ENCODE data around the gene RABL3. TPM values are rescaled to one million over a fixed set of nuclear protein-coding genes. Genes with fewer than 3 reads are reported as not detected.
"Not testable (repeated sequence)": the region's sequence is repeated elsewhere in the genome, so short reads cannot be mapped to it uniquely, and the experiment has no call there.

RABL3 gene
- total and polyA plus RNA-seq, 7 donors: 9.4 to 15.5 (median 12.8) TPM

GRCh38 chr3:120726791-120727190 is 15.5 kb downstream of the RABL3 start:
- no peaks in the 10 kb centered on the region for H3K4me1 ChIP-seq
- 95 to 100% methylated on average over 1 of the region's 1 CpG for WGBS, 2 donors
- DNase-seq: no peak
- no peaks in the 10 kb centered on the region for H3K27me3 ChIP-seq
- peaks cover 0 to 5% (median 0%) of the 10 kb centered on the region in 4 donors for H3K36me3 ChIP-seq
- H3K9me3 ChIP-seq: no peaks in the 10 kb centered on the region
- H3K27ac ChIP-seq: no peak overlapping the region
- intact Hi-C loops (cut with DNase I): no loop called here
- no peak overlapping the region for H3K4me3 ChIP-seq
- TF ChIP-seq, protein P1, sequence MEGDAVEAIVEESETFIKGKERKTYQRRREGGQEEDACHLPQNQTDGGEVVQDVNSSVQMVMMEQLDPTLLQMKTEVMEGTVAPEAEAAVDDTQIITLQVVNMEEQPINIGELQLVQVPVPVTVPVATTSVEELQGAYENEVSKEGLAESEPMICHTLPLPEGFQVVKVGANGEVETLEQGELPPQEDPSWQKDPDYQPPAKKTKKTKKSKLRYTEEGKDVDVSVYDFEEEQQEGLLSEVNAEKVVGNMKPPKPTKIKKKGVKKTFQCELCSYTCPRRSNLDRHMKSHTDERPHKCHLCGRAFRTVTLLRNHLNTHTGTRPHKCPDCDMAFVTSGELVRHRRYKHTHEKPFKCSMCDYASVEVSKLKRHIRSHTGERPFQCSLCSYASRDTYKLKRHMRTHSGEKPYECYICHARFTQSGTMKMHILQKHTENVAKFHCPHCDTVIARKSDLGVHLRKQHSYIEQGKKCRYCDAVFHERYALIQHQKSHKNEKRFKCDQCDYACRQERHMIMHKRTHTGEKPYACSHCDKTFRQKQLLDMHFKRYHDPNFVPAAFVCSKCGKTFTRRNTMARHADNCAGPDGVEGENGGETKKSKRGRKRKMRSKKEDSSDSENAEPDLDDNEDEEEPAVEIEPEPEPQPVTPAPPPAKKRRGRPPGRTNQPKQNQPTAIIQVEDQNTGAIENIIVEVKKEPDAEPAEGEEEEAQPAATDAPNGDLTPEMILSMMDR (IDR thresholded peaks at IDR 0.05): no peak

DNA sequence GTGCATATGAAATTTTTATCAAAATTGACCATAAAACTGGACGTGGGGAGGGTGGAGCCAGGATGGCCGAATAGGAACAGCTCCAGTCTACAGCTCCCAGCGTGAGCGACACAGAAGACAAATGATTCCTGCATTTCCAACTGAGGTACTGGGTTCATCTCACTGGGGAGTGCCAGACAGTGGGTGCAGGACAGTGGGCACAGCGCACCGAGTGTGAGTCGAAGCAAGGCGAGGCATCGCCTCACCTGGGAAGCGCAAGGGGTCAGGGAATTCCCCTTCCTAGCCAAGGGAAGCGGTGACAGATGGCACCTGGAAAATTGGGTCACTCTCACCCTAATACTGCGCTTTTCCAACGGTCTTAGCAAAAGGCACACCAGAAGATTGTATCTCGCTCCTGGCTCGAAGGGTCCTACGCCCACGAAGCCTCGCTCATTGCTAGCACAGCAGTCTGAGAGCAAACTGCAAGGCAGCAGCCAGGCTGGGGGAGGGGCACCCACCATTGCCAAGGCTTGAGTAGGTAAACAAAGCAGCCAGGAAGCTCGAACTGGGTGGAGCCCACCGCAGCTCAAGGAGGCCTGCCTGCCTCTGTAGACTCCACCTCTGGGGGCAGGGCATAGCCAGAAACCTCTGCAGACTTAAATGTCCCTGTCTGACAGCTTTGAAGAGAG is 23.0 kb downstream of the RABL3 start:
- Histone ChIP-seq H3K4me3 (peak overlapping the region in 3 of 4 donors; percentile 16 to 39 (median 19)), H3K27ac (peak overlapping the region in 1 of 4 donors; percentile 34)
- DNase-seq; intact Hi-C loops (cut with DNase I); H3K4me1 ChIP-seq; H3K36me3 ChIP-seq; H3K9me3 ChIP-seq; H3K27me3 ChIP-seq: not testable (repeated sequence)
- WGBS, 2 donors: 53 to 63% methylated on average over 20 of the region's 20 CpGs

GRCh38 chr3:120713262-120713661 is 29.1 kb downstream of the RABL3 start:
- TF ChIP-seq POLR2A (IDR thresholded peaks at IDR 0.05) (no peak), POLR2AphosphoS5 (IDR thresholded peaks at IDR 0.05) (no peak), EP300 (IDR thresholded peaks at IDR 0.05) (no peak)
- TF ChIP-seq, protein P1 (IDR thresholded peaks at IDR 0.05): no peak
- Histone ChIP-seq H3K4me1 (no peaks in the 10 kb centered on the region), H3K27ac (no peak overlapping the region), H3K9me3 (no peaks in the 10 kb centered on the region), H3K27me3 (no peaks in the 10 kb centered on the region), H3K4me3 (no peak overlapping the region), H3K36me3 (peaks cover 0 to 14% (median 0%) of the 10 kb centered on the region in 4 donors)
- no peak for DNase-seq
- intact Hi-C loops (cut with DNase I): no loop called here

DNA sequence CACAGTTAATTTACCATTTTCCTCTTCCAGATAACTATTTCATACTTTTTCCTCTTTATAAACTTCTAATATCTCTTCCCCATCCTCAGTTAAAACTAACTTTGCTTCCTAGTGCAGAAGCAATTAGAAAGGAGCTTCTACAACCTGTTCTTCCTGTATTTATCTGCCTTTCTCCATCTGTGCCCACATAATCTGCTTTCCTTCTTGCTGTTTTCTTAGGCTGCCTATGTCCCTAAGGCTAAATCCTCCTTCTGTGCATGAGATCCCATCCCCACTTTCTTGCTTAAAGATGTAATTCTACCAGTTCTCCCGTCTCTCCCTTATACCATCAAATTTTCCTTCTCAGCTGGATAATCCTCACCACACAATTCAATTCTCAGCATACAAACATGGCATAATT is 31.9 kb downstream of the RABL3 start:
- Histone ChIP-seq H3K9me3 (no peaks in the 10 kb centered on the region), H3K27ac (no peak overlapping the region), H3K4me1 (no peaks in the 10 kb centered on the region), H3K4me3 (no peak overlapping the region), H3K27me3 (no peaks in the 10 kb centered on the region), H3K36me3 (peaks cover 0 to 21% (median 0%) of the 10 kb centered on the region in 4 donors)
- WGBS, 2 donors: 92 to 96% methylated on average over 1 of the region's 1 CpG
- intact Hi-C loops (cut with DNase I): no loop called here
- no peak for DNase-seq
- no peak for TF ChIP-seq POLR2A (IDR thresholded peaks at IDR 0.05)
- TF ChIP-seq, protein P1 (IDR thresholded peaks at IDR 0.05): no peak

DNA sequence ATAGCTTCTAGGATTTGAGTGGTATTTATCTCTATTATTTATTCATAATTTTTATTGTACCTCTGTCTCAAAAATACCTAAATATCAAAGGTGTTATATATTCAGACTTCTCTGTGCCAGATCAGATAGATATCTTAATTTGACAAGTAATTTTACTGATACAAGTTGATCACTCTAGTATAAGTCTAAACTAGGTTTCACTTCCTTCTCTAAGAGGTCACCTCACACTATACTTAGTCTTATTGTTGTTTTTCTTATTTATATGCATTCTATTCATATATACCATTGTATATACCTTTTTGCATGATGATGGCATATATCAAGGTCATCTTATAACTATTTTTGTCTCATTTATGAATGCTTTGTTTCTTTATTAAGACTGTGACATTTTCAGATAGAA is 33.9 kb downstream of the RABL3 start:
- no peaks in the 10 kb centered on the region for H3K9me3 ChIP-seq
- H3K27ac ChIP-seq: no peak overlapping the region
- intact Hi-C loops (cut with DNase I): no loop called here
- H3K36me3 ChIP-seq: peaks cover 0 to 37% (median 0%) of the 10 kb centered on the region in 4 donors
- H3K4me3 ChIP-seq: no peak overlapping the region
- no peaks in the 10 kb centered on the region for H3K4me1 ChIP-seq
- no peak for TF ChIP-seq POLR2A (IDR thresholded peaks at IDR 0.05)
- no peak for TF ChIP-seq EP300 (IDR thresholded peaks at IDR 0.05)
- TF ChIP-seq POLR2AphosphoS5 (IDR thresholded peaks at IDR 0.05): no peak
- TF ChIP-seq, protein P1 (IDR thresholded peaks at IDR 0.05): no peak
- H3K27me3 ChIP-seq: no peaks in the 10 kb centered on the region
- no peak for DNase-seq

All from sigmoid colon (tissue), 7 donors.